GM12801 (cell line): ENCODE data around the gene FXYD4.

Experiments used
- TF ChIP-seq, protein P1 (sequence below): IDR thresholded peaks from one replicate; pipeline ENCODE4 v1.5.1; 2011; ENCODE audit warnings: control low read depth; ENCODE audit not compliant: insufficient read length; ENCODE audit errors: extremely low read depth

FXYD4 gene, protein sequence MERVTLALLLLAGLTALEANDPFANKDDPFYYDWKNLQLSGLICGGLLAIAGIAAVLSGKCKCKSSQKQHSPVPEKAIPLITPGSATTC

DNA sequence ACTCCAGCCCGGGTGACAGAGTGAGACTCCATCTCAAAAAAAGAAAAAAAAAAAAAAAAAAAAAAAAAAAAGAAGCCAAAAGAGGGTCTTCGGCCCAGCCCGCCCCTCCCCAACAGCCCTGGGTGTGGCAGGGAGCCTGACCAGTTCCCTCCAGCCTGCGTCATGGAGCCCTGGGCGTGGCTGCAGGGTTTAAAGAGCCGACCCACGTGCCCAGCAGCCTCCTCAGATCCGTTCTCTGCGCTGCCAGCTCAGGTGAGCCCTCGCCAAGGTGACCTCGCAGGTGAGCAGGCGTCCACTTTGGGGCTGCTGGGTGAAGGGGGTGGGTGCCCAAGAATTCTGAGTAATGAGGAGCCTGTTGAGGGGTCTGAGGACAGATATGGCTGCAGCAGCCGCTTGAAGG is at the start of gene FXYD4:
Gene FXYD4 (plus strand): TSS at position 219 of the 400 bp plus-strand sequence. CDS start 2,111 bp downstream, outside the sequence.
- TF ChIP-seq, protein P1, sequence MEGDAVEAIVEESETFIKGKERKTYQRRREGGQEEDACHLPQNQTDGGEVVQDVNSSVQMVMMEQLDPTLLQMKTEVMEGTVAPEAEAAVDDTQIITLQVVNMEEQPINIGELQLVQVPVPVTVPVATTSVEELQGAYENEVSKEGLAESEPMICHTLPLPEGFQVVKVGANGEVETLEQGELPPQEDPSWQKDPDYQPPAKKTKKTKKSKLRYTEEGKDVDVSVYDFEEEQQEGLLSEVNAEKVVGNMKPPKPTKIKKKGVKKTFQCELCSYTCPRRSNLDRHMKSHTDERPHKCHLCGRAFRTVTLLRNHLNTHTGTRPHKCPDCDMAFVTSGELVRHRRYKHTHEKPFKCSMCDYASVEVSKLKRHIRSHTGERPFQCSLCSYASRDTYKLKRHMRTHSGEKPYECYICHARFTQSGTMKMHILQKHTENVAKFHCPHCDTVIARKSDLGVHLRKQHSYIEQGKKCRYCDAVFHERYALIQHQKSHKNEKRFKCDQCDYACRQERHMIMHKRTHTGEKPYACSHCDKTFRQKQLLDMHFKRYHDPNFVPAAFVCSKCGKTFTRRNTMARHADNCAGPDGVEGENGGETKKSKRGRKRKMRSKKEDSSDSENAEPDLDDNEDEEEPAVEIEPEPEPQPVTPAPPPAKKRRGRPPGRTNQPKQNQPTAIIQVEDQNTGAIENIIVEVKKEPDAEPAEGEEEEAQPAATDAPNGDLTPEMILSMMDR = no peak

DNA sequence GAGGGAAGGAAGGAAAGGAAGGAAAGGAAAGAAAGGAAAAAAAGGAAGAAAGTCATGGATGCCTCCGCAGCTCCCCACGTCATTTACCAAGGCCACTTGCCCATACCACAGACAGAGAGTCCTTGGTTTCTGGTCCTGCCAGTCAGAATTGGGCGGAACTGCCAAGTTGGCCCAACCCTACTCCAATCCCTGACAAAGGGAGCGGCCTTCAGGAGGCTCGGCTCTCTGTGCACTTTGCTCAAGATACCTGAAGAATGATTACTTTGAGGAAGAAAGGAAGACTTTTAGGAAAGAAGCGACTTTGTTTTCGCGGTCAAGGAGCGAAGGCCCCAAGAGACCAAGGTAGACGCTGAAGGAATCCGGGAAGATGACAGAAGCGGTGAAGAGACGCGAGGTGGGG is 49.1 kb upstream of the FXYD4 start:
- TF ChIP-seq, protein P1 = no peak

DNA sequence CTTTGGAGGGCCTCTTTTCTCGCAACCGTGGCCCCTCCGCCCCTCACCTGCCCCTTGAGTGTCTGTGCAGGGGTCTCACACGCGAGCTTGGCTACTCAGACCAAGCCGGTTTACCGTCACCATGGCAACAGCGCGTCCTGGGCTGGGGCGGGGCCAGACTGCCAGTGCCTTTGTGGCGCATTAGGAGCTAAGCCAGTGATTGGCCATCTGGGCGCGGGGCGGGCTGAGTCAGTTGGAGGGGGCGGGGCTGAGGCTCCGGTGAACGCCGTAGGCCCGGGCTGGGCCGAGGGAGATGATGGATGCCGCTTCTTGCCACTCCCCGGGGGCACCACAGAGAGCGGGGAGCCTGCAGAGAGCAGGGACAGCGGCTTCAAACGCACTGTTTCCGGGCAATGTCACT is 48.7 kb upstream of the FXYD4 start:
- TF ChIP-seq, protein P1 = no peak

DNA sequence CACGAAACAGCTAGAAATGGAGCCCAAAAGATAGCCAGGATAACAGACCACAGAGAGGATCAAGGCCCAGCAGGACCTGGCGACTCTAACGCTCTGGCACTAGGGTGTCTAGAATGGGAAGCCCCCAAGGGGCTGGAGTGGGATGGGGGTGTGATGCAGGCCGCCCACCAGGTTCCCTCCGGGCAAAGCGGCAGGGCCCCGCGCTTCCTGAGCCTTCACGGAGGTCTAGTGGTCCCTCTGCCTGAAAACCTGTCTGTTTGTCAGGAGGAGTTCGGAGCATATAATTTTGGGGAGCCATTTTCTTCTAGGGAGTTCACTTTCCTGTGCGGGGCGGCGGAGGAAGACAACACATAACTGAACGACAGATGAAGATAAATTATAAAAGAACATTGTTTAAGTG is 48.2 kb upstream of the FXYD4 start:
- TF ChIP-seq, protein P1 = no peak

DNA sequence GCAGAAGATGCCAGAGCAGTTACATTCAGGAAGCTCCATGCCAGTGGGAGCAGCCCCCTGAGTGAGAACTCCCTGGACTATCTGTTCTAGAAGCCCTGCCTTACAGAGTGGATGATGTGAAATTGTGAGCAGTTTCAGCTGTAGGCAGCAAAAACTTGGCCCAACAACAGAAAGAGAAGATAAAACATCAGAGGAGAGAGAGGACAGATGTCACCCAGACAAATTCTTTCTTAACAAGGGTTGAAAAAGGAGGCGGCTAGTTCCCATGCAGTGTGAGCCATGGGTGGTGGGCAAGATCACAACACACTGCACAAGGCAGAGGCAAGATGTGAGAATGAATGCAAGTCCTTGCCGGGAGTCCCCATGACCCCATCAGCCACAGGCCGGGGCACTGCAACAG is 46.6 kb upstream of the FXYD4 start:
- TF ChIP-seq, protein P1 = no peak

DNA sequence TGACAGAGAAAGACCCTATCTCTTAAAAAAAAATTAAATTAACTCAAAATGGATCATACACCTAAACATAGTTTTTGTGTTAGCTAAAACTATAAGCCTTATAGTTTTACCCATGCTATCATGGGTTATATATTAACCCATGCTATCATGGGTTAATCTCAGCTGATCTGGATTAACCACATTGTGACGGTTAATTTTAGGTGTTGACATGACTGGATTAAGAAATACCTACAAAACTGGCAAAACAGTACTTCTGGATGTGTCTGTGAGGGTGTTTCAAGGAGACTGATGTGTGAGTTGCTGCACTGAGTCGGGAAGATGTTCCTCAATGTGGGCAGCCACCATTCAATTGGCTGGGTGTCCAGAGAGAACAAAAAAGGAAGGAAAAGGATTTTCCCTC is 44.3 kb upstream of the FXYD4 start:
- TF ChIP-seq, protein P1 = no peak

DNA sequence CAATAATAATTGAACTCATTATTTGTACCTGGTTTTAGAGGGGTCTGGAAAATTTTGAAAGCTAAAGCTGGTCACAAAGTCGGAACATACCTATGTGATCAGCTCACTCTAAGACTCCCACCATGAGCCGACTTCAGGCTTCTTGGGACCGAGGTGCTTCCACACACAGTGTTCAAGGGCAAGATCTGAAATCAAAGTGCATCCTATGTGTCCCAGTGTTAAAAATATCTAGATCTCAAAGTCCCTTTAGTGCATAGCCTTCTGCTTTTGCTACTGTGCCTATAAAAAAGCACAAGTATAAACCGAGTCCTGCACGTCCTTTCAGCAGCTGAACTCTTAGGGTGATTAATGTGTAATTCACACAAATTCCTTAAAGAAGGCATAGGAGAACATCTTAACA is 43.5 kb upstream of the FXYD4 start:
- TF ChIP-seq, protein P1 = no peak

DNA sequence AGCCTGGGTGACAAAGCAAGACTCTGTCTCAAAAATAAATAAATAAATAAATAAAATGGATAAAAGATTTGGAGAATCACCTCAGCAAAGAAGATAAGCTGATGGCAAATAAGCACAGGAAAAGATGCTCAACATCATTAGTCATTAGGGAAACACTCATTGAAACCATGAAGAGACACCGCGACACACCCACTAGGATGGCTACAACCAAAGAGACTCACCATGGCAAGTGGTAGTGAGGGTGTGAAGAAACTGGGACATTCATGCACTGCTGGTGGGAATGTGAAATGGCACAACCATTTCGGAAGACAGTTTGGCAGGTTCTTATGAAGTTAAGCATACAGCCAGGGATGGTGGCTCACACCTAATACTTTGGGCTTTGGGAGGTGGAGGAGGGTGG is 37.8 kb upstream of the FXYD4 start:
- TF ChIP-seq, protein P1 = no peak
